ENCODE measurements around the gene UNC80.

GRCh38 chr2:209956271-209956670 lies 184.6 kb downstream of the UNC80 start:
- TF ChIP-seq POLR2A (IDR thresholded peaks at IDR 0.05; ENCODE audit: low read depth, low read length): no peak
- TF ChIP-seq TAF1 (IDR thresholded peaks at IDR 0.05; ENCODE audit: low read depth, low read length): no peak

Measured in GM12891 (cell line).